Neural progenitor cell (in vitro differentiated cells): ENCODE measurements around the gene RSPO3. TPM values are rescaled to one million over a fixed set of nuclear protein-coding genes. Genes with fewer than 3 reads are reported as not detected.

Experiments used
- DNase-seq: peaks from one replicate; pipeline ENCODE4 v3.0.0-alpha.2; 2016; ENCODE audit warnings: low spot score
- H2AFZ ChIP-seq: fragments of 200-600 bp; sonication (generic); replicated peaks from 2 replicates; pipeline ENCODE4 v1.6.1; 2016; ENCODE audit warnings: antibody characterized with exemption
- H3F3A ChIP-seq: fragments of 200-600 bp; sonication (generic); 2 replicates; pipeline ENCODE4 v1.6.1; 2016; ENCODE audit warnings: antibody characterized with exemption, low read depth
- H3K27ac ChIP-seq: fragments of 200-600 bp; sonication (generic); 2 replicates; pipeline ENCODE4 v1.5.1; 2016; ENCODE audit warnings: mild to moderate bottlenecking
- H3K27me3 ChIP-seq: fragments of 200-600 bp; sonication (generic); 2 replicates; pipeline ENCODE4 v1.6.1; 2016; ENCODE audit warnings: mild to moderate bottlenecking, moderate library complexity
- H3K36me3 ChIP-seq: fragments of 200-600 bp; sonication (generic); 2 replicates; pipeline ENCODE4 v1.5.1; 2016
- H3K4me1 ChIP-seq: fragments of 200-600 bp; sonication (generic); 2 replicates; pipeline ENCODE4 v1.6.1; 2016; ENCODE audit warnings: mixed run types
- H3K4me2 ChIP-seq: fragments of 200-600 bp; sonication (generic); 2 replicates; pipeline ENCODE4 v1.6.1; 2016
- H3K4me3 ChIP-seq: fragments of 200-600 bp; sonication (generic); 2 replicates; pipeline ENCODE4 v1.5.1; 2016
- H3K79me2 ChIP-seq: fragments of 200-600 bp; sonication (generic); 2 replicates; pipeline ENCODE4 v1.6.1; 2016; ENCODE audit warnings: low read depth
- H3K9ac ChIP-seq: fragments of 200-600 bp; sonication (generic); 2 replicates; pipeline ENCODE4 v1.6.1; 2016
- H3K9me3 ChIP-seq: fragments of 200-600 bp; sonication (generic); 2 replicates; pipeline ENCODE4 v1.5.1; 2016; ENCODE audit warnings: low read depth
- H4K20me1 ChIP-seq: fragments of 200-600 bp; sonication (generic); 2 replicates; pipeline ENCODE4 v1.6.1; 2016; ENCODE audit warnings: low read depth
- H3K27ac Mint-ChIP-seq: 3 replicates; pipeline ENCODE4 v1.8.0; 2021; ENCODE audit warnings: mixed read lengths
- H3K27me3 Mint-ChIP-seq: 2 replicates; pipeline ENCODE4 v1.8.0; 2022; ENCODE audit warnings: low read depth, mild to moderate bottlenecking, inconsistent platforms, moderate library complexity, mixed read lengths; ENCODE audit not compliant: insufficient read depth
- H3K36me3 Mint-ChIP-seq: 3 replicates; pipeline ENCODE4 v1.8.0; 2021; ENCODE audit warnings: mixed read lengths
- H3K4me1 Mint-ChIP-seq: 3 replicates; pipeline ENCODE4 v1.8.0; 2021; ENCODE audit warnings: mixed read lengths
- H3K4me3 Mint-ChIP-seq: 3 replicates; pipeline ENCODE4 v1.8.0; 2021; ENCODE audit warnings: mild to moderate bottlenecking, moderate library complexity, mixed read lengths
- H3K9me3 Mint-ChIP-seq: 3 replicates; pipeline ENCODE4 v1.8.0; 2020; ENCODE audit warnings: mixed read lengths
- CTCF ChIP-seq: fragments of 200-600 bp; sonication (generic); IDR thresholded peaks from 2 replicates; pipeline ENCODE4 v1.5.1; 2017; ENCODE audit warnings: antibody characterized with exemption, mild to moderate bottlenecking
- EZH2 ChIP-seq: fragments of 200-600 bp; sonication (generic); IDR thresholded peaks from 2 replicates; pipeline ENCODE4 v1.6.1; 2017; ENCODE audit warnings: antibody characterized with exemption, mild to moderate bottlenecking, moderate library complexity
- EZH2phosphoT487 ChIP-seq: fragments of 200-600 bp; sonication (generic); IDR thresholded peaks from 2 replicates; pipeline ENCODE4 v1.6.1; 2017; ENCODE audit warnings: antibody characterized with exemption
- total RNA-seq: library from RNA; depleted of rRNA; stranded (reverse); fragments of >200 nt; gene quantifications from 2 replicates; pipeline ENCODE4 v1.2.3, GENCODE V29; 2015; ENCODE audit warnings: low replicate concordance

Gene RSPO3
- total RNA-seq, 1 donor from 2014 or later: 2.4 TPM

DNA sequence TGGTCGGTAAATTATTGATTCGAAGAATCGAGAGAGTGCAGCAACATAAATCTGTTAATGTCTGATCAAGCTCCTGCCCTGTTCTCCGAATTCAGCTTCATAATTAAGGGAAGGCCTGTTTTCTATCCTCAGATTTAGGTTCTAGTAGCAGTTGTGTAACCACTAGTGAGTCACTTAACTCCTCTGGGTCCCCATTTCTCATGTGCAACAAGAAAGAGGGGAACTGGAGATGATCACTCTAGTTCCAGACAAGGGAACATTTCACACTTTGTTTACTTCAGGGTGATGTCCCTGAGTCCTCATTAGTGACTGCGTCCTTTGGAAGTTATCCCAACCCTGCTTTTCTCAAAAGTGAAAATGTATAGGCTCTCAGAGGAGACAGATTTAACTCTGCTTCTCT, 80.1 kb downstream of the RSPO3 start:
- no peaks in the 10 kb centered on the region for H3K9me3 ChIP-seq
- no peaks in the 10 kb centered on the region for H3K79me2 ChIP-seq
- H3F3A ChIP-seq: no peaks in the 10 kb centered on the region
- no peaks in the 10 kb centered on the region for H3K27me3 ChIP-seq
- no peak overlapping the region for H3K4me3 ChIP-seq
- Mint-ChIP-seq H3K27me3 (no peaks in the 10 kb centered on the region), H3K36me3 (no peaks in the 10 kb centered on the region), H3K4me1 (peaks cover 3% of the 10 kb centered on the region), H3K27ac (no peak overlapping the region), H3K4me3 (no peak overlapping the region), H3K9me3 (no peaks in the 10 kb centered on the region)
- H3K36me3 ChIP-seq: no peaks in the 10 kb centered on the region
- H4K20me1 ChIP-seq: no peaks in the 10 kb centered on the region
- no peak for DNase-seq
- peaks cover 5% of the 10 kb centered on the region for H3K4me1 ChIP-seq
- no peak overlapping the region for H3K9ac ChIP-seq
- no peak overlapping the region for H3K4me2 ChIP-seq
- no peak for TF ChIP-seq CTCF
- TF ChIP-seq EZH2: no peak
- no peak for TF ChIP-seq EZH2phosphoT487
- H2AFZ ChIP-seq: no peak overlapping the region
- no peak overlapping the region for H3K27ac ChIP-seq

DNA sequence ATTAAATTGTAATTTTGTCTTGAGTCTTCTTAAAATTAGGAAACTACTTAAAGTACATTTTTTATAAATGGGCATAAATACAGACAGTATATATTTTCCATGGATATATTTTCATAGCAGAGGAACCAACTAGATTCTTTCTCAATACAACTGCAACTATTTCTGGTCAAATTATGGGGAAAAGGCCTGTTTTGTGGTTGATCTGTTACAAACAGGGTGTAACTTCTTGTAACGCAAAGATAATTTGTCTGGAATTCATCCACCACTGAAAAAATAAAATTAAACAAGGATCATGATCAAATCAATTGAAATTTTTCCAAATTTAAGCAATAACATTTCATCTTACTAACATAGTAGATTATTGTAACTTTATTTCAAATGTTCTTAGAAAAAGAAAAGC, 81.0 kb downstream of the RSPO3 start:
- H3K4me3 Mint-ChIP-seq: no peak overlapping the region
- Histone ChIP-seq H3K27me3 (no peaks in the 10 kb centered on the region), H2AFZ (no peak overlapping the region), H3K27ac (no peak overlapping the region), H3K4me3 (no peak overlapping the region), H3F3A (no peaks in the 10 kb centered on the region), H3K36me3 (no peaks in the 10 kb centered on the region), H3K4me1 (peaks cover 5% of the 10 kb centered on the region), H3K9me3 (no peaks in the 10 kb centered on the region), H3K9ac (no peak overlapping the region), H3K4me2 (no peak overlapping the region), H4K20me1 (no peaks in the 10 kb centered on the region), H3K79me2 (no peaks in the 10 kb centered on the region)
- no peaks in the 10 kb centered on the region for H3K27me3 Mint-ChIP-seq
- no peaks in the 10 kb centered on the region for H3K9me3 Mint-ChIP-seq
- no peak for DNase-seq
- TF ChIP-seq EZH2phosphoT487 (no peak), CTCF (no peak), EZH2 (no peak)
- H3K27ac Mint-ChIP-seq: no peak overlapping the region
- H3K4me1 Mint-ChIP-seq: peaks cover 3% of the 10 kb centered on the region
- no peaks in the 10 kb centered on the region for H3K36me3 Mint-ChIP-seq

DNA sequence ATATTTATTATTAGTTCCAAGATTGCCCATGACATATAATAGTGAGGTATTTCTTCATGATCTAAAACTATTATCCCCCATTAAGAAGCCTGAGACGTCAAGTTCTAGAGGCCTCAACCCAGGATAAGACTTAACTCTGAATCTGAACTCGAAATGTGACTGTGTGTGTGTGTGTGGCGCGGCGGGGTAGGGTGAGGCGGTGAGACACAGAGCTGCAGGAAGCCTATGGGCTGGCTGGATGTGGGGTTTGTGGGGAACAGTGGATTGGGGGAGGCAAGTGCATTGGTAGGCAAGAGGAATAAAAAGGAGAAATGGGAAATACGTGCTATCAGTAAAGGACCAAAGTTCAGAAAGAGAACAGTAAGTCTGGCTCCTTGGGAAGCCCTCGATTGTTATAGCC, 81.6 kb downstream of the RSPO3 start:
- Histone ChIP-seq H3F3A (no peaks in the 10 kb centered on the region), H3K9me3 (no peaks in the 10 kb centered on the region), H4K20me1 (no peaks in the 10 kb centered on the region), H3K9ac (no peak overlapping the region), H3K79me2 (no peaks in the 10 kb centered on the region), H3K4me2 (no peak overlapping the region), H2AFZ (no peak overlapping the region), H3K27ac (no peak overlapping the region), H3K4me1 (peaks cover 5% of the 10 kb centered on the region), H3K4me3 (no peak overlapping the region), H3K36me3 (no peaks in the 10 kb centered on the region), H3K27me3 (no peaks in the 10 kb centered on the region)
- Mint-ChIP-seq H3K4me3 (no peak overlapping the region), H3K4me1 (peaks cover 3% of the 10 kb centered on the region), H3K36me3 (no peaks in the 10 kb centered on the region), H3K27me3 (no peaks in the 10 kb centered on the region), H3K27ac (peak overlapping the region; percentile 26), H3K9me3 (no peaks in the 10 kb centered on the region)
- no peak for DNase-seq
- TF ChIP-seq CTCF (no peak), EZH2 (no peak), EZH2phosphoT487 (no peak)
